RCC 7860 (cell line): Measurements from ENCODE around the gene STAM2.
"Not testable (repeated sequence)": the region's sequence is repeated elsewhere in the genome, so short reads cannot be mapped to it uniquely, and the experiment has no call there.

Experiments used
- DNase-seq: peaks from one replicate; pipeline ENCODE4 v3.0.0-alpha.2; 2015; ENCODE audit warnings: low spot score
- FAIRE-seq: peaks from 2 replicates; lab custom pipeline; 2012; peaks lifted over from hg19 to GRCh38; lab: Jason Lieb, UNC

The STAM2 gene

GRCh38 chr2:152173831-152174230 is 1.7 kb downstream of the STAM2 start:
- FAIRE-seq (no peak), DNase-seq (no peak)

GRCh38 chr2:152172201-152172785 is 3.3 kb downstream of the STAM2 start:
- FAIRE-seq, DNase-seq: not testable (repeated sequence)

- DNase-seq (no peak), FAIRE-seq (no peak)
These were observed 3.8 kb downstream of the STAM2 start for GRCh38 chr2:152171718-152172117.

- not testable (repeated sequence) for FAIRE-seq
These were observed 6.4 kb downstream of the STAM2 start for GRCh38 chr2:152169158-152169557.

GRCh38 chr2:152167470-152167869 is 8.1 kb downstream of the STAM2 start:
- DNase-seq, FAIRE-seq: not testable (repeated sequence)

More at GRCh38 chr2:152169158-152169557, 6.4 kb downstream of the STAM2 start:
- not testable (repeated sequence) for DNase-seq

GRCh38 chr2:152167065-152167464 is 8.5 kb downstream of the STAM2 start:
- DNase-seq (no peak), FAIRE-seq (no peak)

GRCh38 chr2:152166633-152167032 is 8.9 kb downstream of the STAM2 start:
- DNase-seq, result no peak
- no peak for FAIRE-seq

- FAIRE-seq (no peak), DNase-seq (no peak)
These were observed 9.8 kb downstream of the STAM2 start for GRCh38 chr2:152165780-152166179.

- DNase-seq, result no peak
- no peak for FAIRE-seq
These were observed 10.3 kb downstream of the STAM2 start for GRCh38 chr2:152165306-152165705.

- not testable (repeated sequence) for FAIRE-seq, DNase-seq
These were observed 11.9 kb downstream of the STAM2 start for GRCh38 chr2:152163669-152164068.

- no peak for DNase-seq
- FAIRE-seq, result no peak
These were observed 13.4 kb downstream of the STAM2 start for GRCh38 chr2:152162141-152162540.

GRCh38 chr2:152161598-152161997 is 14.0 kb downstream of the STAM2 start:
- FAIRE-seq (no peak), DNase-seq (no peak)

- not testable (repeated sequence) for DNase-seq, FAIRE-seq
These were observed 15.2 kb downstream of the STAM2 start for GRCh38 chr2:152160378-152160777.

- peak; percentile 2 for DNase-seq
- FAIRE-seq, result no peak
These were observed 18.3 kb downstream of the STAM2 start for GRCh38 chr2:152157253-152157652.

- DNase-seq (no peak), FAIRE-seq (no peak)
These were observed 20.4 kb downstream of the STAM2 start for GRCh38 chr2:152155209-152155608.

GRCh38 chr2:152154462-152154861 is 21.1 kb downstream of the STAM2 start:
- FAIRE-seq (no peak), DNase-seq (no peak)

GRCh38 chr2:152134488-152135280 is 40.9 kb downstream of the STAM2 start:
- peak; percentile 77 for FAIRE-seq
- peak; percentile 21 for DNase-seq

- FAIRE-seq (peak; percentile 44), DNase-seq (no peak)
These were observed 43.3 kb downstream of the STAM2 start for GRCh38 chr2:152132306-152132705.

GRCh38 chr2:152127628-152128027 is 47.9 kb downstream of the STAM2 start:
- DNase-seq, result no peak
- no peak for FAIRE-seq

- FAIRE-seq, result no peak
- DNase-seq, result no peak
These were observed 48.9 kb downstream of the STAM2 start for GRCh38 chr2:152126664-152127063.

GRCh38 chr2:152122161-152122560 is 53.4 kb downstream of the STAM2 start:
- no peak for FAIRE-seq
- DNase-seq, result no peak

GRCh38 chr2:152120430-152120829 is 55.1 kb downstream of the STAM2 start:
- no peak for FAIRE-seq
- no peak for DNase-seq
